NCI-H345 (cell line): ENCODE measurements around the gene RWDD3.

Experiments
- DNase-seq: peaks from one replicate; lab custom pipeline; 2025; lab: John Stamatoyannopoulos, UW

Gene RWDD3

GRCh38 chr1:95282518-95282895 is 48.5 kb downstream of the RWDD3 start:
- DNase-seq: no peak

- DNase-seq: no peak
Observed at GRCh38 chr1:95284420-95284819, 50.4 kb downstream of the RWDD3 start.

GRCh38 chr1:95286479-95286878 is 52.5 kb downstream of the RWDD3 start:
- peak; percentile 42 for DNase-seq

GRCh38 chr1:95287081-95287480 is 53.1 kb downstream of the RWDD3 start:
- peak; percentile 3 for DNase-seq

- no peak for DNase-seq
Observed at GRCh38 chr1:95287825-95288224, 53.8 kb downstream of the RWDD3 start.
